H9 (cell line): ENCODE results near the gene WNT7B. TPM values are rescaled to one million over a fixed set of nuclear protein-coding genes. Genes with fewer than 3 reads are reported as not detected.
A peak's percentile ranks its signal among the peaks of the same experiment; 100 is the strongest.

Source experiments
- DNase-seq: peaks from one replicate; pipeline ENCODE4 v3.0.0-alpha.2; 2017
- H2AFZ ChIP-seq: one replicate; pipeline ENCODE4 v1.6.1; 2013; ENCODE audit warnings: mild to moderate bottlenecking, low read length, control low read depth, moderate library complexity
- H2AK5ac ChIP-seq: 2 replicates; pipeline ENCODE4 v1.6.1; 2013; ENCODE audit warnings: low read length, control low read depth, mixed read lengths; ENCODE audit not compliant: insufficient read length
- H2BK120ac ChIP-seq: one replicate; pipeline ENCODE4 v1.6.1; 2013; ENCODE audit warnings: low read depth, mild to moderate bottlenecking, low read length, control low read depth, inconsistent platforms; ENCODE audit not compliant: poor library complexity, severe bottlenecking
- H2BK12ac ChIP-seq: 2 replicates; pipeline ENCODE4 v1.6.1; 2013; ENCODE audit warnings: low read length, control low read depth, mixed read lengths, low read depth; ENCODE audit not compliant: insufficient read length
- H2BK15ac ChIP-seq: 2 replicates; pipeline ENCODE4 v1.6.1; 2013; ENCODE audit warnings: low read depth, low read length, control low read depth
- H2BK20ac ChIP-seq: one replicate; pipeline ENCODE4 v1.6.1; 2013; ENCODE audit warnings: low read depth, mild to moderate bottlenecking, low read length, control low read depth, inconsistent platforms; ENCODE audit not compliant: poor library complexity, severe bottlenecking
- H2BK5ac ChIP-seq: 2 replicates; pipeline ENCODE4 v1.6.1; 2013; ENCODE audit warnings: low read length, control low read depth, mixed read lengths; ENCODE audit not compliant: insufficient read length
- H3K14ac ChIP-seq: 2 replicates; pipeline ENCODE4 v1.6.1; 2013; ENCODE audit warnings: low read length, control low read depth; ENCODE audit not compliant: insufficient read depth
- H3K18ac ChIP-seq: 2 replicates; pipeline ENCODE4 v1.6.1; 2013; ENCODE audit warnings: low read depth, mild to moderate bottlenecking, mixed read lengths, low read length, control low read depth; ENCODE audit not compliant: insufficient read length
- H3K23ac ChIP-seq: 2 replicates; pipeline ENCODE4 v1.6.1; 2013; ENCODE audit warnings: low read length, control low read depth, mixed read lengths, low read depth; ENCODE audit not compliant: insufficient read length
- H3K23me2 ChIP-seq: 2 replicates; pipeline ENCODE4 v1.6.1; 2013; ENCODE audit warnings: low read depth, mild to moderate bottlenecking, mixed read lengths, low read length, control low read depth; ENCODE audit not compliant: insufficient read length, poor library complexity, severe bottlenecking
- H3K27ac ChIP-seq: 2 replicates; pipeline ENCODE4 v1.5.1; 2013; ENCODE audit warnings: low read length, control low read depth, mixed read lengths, low read depth; ENCODE audit not compliant: insufficient read length
- H3K27me3 ChIP-seq: 2 replicates; pipeline ENCODE4 v1.6.1; 2013; ENCODE audit warnings: low read length, control low read depth, inconsistent platforms; ENCODE audit not compliant: insufficient read depth
- H3K4ac ChIP-seq: 2 replicates; pipeline ENCODE4 v1.6.1; 2013; ENCODE audit warnings: low read depth, mild to moderate bottlenecking, control low read depth, inconsistent platforms, low read length, moderate library complexity
- H3K4me1 ChIP-seq: 2 replicates; pipeline ENCODE4 v1.6.1; 2013; ENCODE audit warnings: low read length, control low read depth, inconsistent platforms; ENCODE audit not compliant: insufficient read depth
- H3K4me2 ChIP-seq: 2 replicates; pipeline ENCODE4 v1.6.1; 2013; ENCODE audit warnings: low read length, control low read depth, mixed read lengths; ENCODE audit not compliant: insufficient read length, insufficient read depth
- H3K56ac ChIP-seq: 2 replicates; pipeline ENCODE4 v1.6.1; 2013; ENCODE audit warnings: low read depth, mild to moderate bottlenecking, mixed read lengths, low read length, control low read depth; ENCODE audit not compliant: insufficient read length
- H3K79me1 ChIP-seq: 2 replicates; pipeline ENCODE4 v1.6.1; 2013; ENCODE audit warnings: low read depth, mild to moderate bottlenecking, moderate library complexity, low read length, control low read depth, inconsistent platforms; ENCODE audit not compliant: insufficient read depth, poor library complexity, severe bottlenecking
- H3K79me2 ChIP-seq: 2 replicates; pipeline ENCODE4 v1.6.1; 2013; ENCODE audit warnings: low read length, control low read depth, inconsistent platforms; ENCODE audit not compliant: insufficient read depth
- H3K9ac ChIP-seq: 2 replicates; pipeline ENCODE4 v1.6.1; 2013; ENCODE audit warnings: low read length, control low read depth, mixed read lengths; ENCODE audit not compliant: insufficient read length; ENCODE audit errors: extremely low read depth
- H3K9me3 ChIP-seq: one replicate; pipeline ENCODE4 v1.6.1; 2013; ENCODE audit warnings: low read depth, low read length, inconsistent platforms; ENCODE audit not compliant: control insufficient read depth
- H3T11ph ChIP-seq: one replicate; pipeline ENCODE4 v1.6.1; 2013; ENCODE audit warnings: mild to moderate bottlenecking, low read length, control low read depth, inconsistent platforms
- H4K20me1 ChIP-seq: one replicate; pipeline ENCODE4 v1.6.1; 2013; ENCODE audit not compliant: control insufficient read depth, insufficient read length, insufficient read depth
- H4K5ac ChIP-seq: 2 replicates; pipeline ENCODE4 v1.6.1; 2013; ENCODE audit warnings: low read depth, mild to moderate bottlenecking, mixed read lengths, low read length, control low read depth; ENCODE audit not compliant: insufficient read length
- H4K8ac ChIP-seq: replicated peaks from 2 replicates; pipeline ENCODE4 v1.6.1; 2013; ENCODE audit warnings: low read length, control low read depth, mixed read lengths, low read depth; ENCODE audit not compliant: insufficient read length
- H4K91ac ChIP-seq: 2 replicates; pipeline ENCODE4 v1.6.1; 2013; ENCODE audit warnings: low read depth, mild to moderate bottlenecking, moderate library complexity, mixed read lengths, low read length, control low read depth; ENCODE audit not compliant: insufficient read length
- H3K27ac Mint-ChIP-seq, 3 experiments: 2 replicates in 2 of 3; 3 replicates in 1 of 3; pipeline ENCODE4 v1.8.0; 2020 to 2021; ENCODE audit warnings: mixed read lengths in 3 of 3, mild to moderate bottlenecking in 1 of 3, moderate library complexity in 1 of 3
- H3K27me3 Mint-ChIP-seq: 2 replicates; pipeline ENCODE4 v1.8.0; 2021; ENCODE audit warnings: low read depth, mild to moderate bottlenecking, moderate library complexity, mixed read lengths
- H3K36me3 Mint-ChIP-seq, 3 experiments: 2 replicates in 2 of 3; 3 replicates in 1 of 3; pipeline ENCODE4 v1.8.0; 2020 to 2021; ENCODE audit warnings: low read depth in 3 of 3, mixed read lengths in 3 of 3; ENCODE audit not compliant: insufficient read depth in 1 of 3
- H3K4me1 Mint-ChIP-seq, 2 experiments: 2 replicates each; pipeline ENCODE4 v1.8.0; 2020; ENCODE audit warnings: mixed read lengths in 2 of 2
- H3K4me3 Mint-ChIP-seq, 2 experiments: 2 replicates in 1 of 2; 3 replicates in 1 of 2; pipeline ENCODE4 v1.8.0; 2020 to 2021; ENCODE audit warnings: mild to moderate bottlenecking in 2 of 2, mixed read lengths in 2 of 2, moderate library complexity in 1 of 2
- H3K9me3 Mint-ChIP-seq, 2 experiments: 2 replicates in 1 of 2; 3 replicates in 1 of 2; pipeline ENCODE4 v1.8.0; 2020; ENCODE audit warnings: mild to moderate bottlenecking in 2 of 2, mixed read lengths in 2 of 2, moderate library complexity in 1 of 2
- CTCF ChIP-seq: fragments of 200-600 bp; sonication (generic); conservative IDR thresholded peaks from 3 replicates; pipeline ENCODE4 v1.8.0; 2021; ENCODE audit warnings: antibody characterized with exemption, mild to moderate bottlenecking
- WGBS: extraction: QIAGEN DNeasy Blood & Tissue Kit; methylation state at CpG from one replicate; pipeline ENCODE4 v1.1.7; 2013; ENCODE audit warnings: missing lambda C conversion rate, low lambda C conversion rate, mixed read lengths; ENCODE audit not compliant: insufficient read length; ENCODE audit errors: extremely low coverage; 5-methylcytosine and 5-hydroxymethylcytosine counted together
- total RNA-seq: library from RNA; stranded (reverse); gene quantifications from 2 replicates; pipeline ENCODE4 v1.2.1, GENCODE V29; 2021

Gene WNT7B
- total RNA-seq, 1 experiment from 2014 or later = 0.09 TPM

- WGBS = no CpG with 5 or more reads among the region's 7 CpGs
- H3K4ac ChIP-seq = no peak overlapping the region
- Mint-ChIP-seq H3K4me1 (no peaks in the 10 kb centered on the region), H3K4me3 (no peak overlapping the region), H3K9me3 (no peaks in the 10 kb centered on the region), H3K27me3 (no peaks in the 10 kb centered on the region; the same call in 1 of the 2 replicates), H3K36me3 (no peaks in the 10 kb centered on the region), H3K27ac (no peak overlapping the region)
- H3K23ac ChIP-seq = no peak overlapping the region
- no peak overlapping the region for H2BK12ac ChIP-seq
- H3K4me2 ChIP-seq = no peak overlapping the region
- no peak overlapping the region for H2BK120ac ChIP-seq
- no peak overlapping the region for H3K9ac ChIP-seq
- no peak overlapping the region for H3K18ac ChIP-seq
- no peak overlapping the region for H2BK15ac ChIP-seq
- peak; percentile 12 for DNase-seq
- H2BK5ac ChIP-seq = no peak overlapping the region
- no peak overlapping the region for H3T11ph ChIP-seq
- no peak overlapping the region for H4K8ac ChIP-seq
- no peak overlapping the region for H4K5ac ChIP-seq
- H3K56ac ChIP-seq = no peak overlapping the region
- H3K14ac ChIP-seq = no peak overlapping the region
- H4K20me1 ChIP-seq = no peaks in the 10 kb centered on the region
- no peak overlapping the region for H2AK5ac ChIP-seq
- H4K91ac ChIP-seq = no peak overlapping the region
- no peaks in the 10 kb centered on the region for H3K79me2 ChIP-seq
- no peaks in the 10 kb centered on the region for H3K9me3 ChIP-seq
- H3K79me1 ChIP-seq = no peaks in the 10 kb centered on the region
- no peak overlapping the region for H2BK20ac ChIP-seq
- H3K27ac ChIP-seq = no peak overlapping the region
- peaks cover under 1% of the 10 kb centered on the region; the same call in 1 of the 2 replicates for H3K27me3 ChIP-seq
- no peaks in the 10 kb centered on the region for H3K4me1 ChIP-seq
- TF ChIP-seq CTCF = no peak
- no peak overlapping the region for H2AFZ ChIP-seq
- H3K23me2 ChIP-seq = no peaks in the 10 kb centered on the region
Observed at GRCh38 chr22:45886540-45886939, 90.4 kb downstream of the WNT7B start.
